GM19463 (cell line): ENCODE data around the gene C16orf74.

Source experiments
- ATAC-seq: cut with Tn5 transposase; IDR thresholded peaks from one replicate; pipeline ENCODE4 v1.9.1; 2021; ENCODE audit warnings: mild to moderate bottlenecking, moderate library complexity; ENCODE audit not compliant: unreplicated experiment

Gene C16orf74

DNA sequence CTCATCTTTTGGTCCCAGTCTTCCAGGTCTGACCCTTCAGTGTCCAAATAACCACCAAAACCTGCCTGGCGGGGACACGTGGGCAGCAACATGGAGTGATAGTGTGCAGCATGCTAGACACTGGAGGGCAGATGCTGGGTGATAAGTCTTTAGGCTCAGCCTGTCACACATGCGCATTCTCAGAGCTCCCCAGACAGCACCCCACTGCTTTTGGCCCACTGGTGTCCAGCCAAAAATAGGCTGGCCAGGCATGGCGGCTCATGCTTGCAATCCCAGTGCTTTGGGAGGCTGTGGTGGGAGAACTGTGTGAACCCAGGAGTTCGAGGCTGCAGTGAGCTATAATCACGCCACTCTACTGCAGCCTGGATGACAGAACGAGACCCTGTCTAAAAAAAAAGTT, 74.4 kb downstream of the C16orf74 start:
- ATAC-seq, result no peak

DNA sequence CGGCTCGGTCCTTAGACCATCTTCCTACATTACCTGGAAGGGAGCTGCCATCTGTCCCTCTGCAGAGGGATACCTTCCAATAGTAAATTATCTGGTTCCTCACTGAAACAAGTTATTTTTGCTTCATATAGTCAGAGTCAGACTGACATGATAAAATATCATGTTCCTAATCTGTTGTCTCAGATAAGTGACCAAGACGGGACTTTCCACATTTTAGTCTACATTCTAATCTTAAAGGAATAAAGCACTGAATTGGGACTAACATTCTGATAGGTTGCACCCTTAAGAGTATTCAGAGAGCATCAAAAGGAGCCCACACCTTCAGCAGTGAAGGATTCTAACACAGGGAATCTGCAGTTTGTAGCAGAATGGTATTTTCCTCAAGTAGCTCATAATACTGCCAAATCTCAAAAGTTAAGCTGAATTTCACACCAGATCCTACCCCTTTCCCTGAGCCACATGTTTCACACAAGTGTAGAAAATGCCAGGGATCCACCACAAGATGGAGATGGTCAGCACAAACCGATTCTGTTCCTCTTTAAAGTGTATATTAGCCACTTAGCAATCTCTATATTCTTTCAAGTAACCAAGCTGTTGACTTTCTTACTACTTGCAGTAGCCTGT, 75.5 kb downstream of the C16orf74 start:
- no peak for ATAC-seq

GRCh38 chr16:85674828-85675227, 76.1 kb downstream of the C16orf74 start:
- no peak for ATAC-seq

GRCh38 chr16:85674418-85674755, 76.5 kb downstream of the C16orf74 start:
- no peak for ATAC-seq

- no peak for ATAC-seq
Measured at GRCh38 chr16:85673529-85674417, 77.1 kb downstream of the C16orf74 start.

DNA sequence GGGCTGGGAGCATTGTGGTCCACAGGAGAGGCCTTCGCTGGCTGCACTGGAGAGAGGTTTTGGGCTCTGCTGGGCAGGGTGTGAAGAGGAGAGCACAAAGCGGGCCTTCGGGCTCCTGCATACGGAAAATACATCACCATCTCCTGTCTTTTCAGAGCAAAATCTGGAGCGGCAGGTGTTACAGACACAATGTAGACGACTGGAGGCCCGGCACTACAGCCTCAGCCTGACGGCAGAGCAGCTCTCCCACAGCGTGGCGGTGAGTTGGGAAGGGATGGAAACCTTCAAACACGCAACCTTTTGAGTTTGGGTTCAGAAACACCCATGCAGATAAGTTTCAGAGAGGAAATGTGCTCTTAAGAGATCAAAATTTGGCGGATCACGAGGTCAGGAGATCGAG, 80.1 kb downstream of the C16orf74 start:
- no peak for ATAC-seq

DNA sequence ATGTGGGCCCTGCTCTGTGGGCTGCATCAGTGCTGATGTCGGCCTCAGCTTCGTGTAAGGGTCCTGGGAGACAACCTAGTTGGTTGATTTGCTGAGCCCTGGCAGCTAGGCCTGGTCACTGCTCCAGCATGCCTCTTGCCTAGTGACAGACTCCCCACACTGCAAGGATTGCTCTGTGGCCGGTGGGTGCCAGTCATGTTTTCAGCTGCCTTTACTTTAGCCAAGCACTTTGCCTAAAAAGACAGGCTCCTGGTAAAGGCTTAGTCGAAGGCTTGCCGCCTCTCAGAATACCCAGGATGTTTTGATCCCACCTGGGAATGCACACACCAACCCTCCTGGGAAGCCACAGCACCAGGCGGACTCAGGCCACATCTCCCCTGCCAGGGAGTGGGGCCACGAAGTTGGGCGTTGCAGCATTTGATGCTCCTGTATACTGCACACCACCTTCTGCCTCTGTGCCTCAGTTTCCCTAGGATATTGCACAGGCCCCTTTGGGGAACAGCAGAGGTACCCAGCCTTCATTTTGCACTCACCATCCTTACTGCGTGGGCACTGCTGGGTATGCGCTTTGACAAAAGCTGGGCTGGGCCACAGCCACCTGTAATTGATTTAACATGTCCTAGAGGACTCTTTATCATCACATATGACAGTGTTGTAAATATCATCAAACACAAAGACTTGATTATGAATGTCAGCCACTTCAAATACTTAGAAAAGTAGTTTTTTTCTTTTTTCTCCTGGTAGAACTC, 82.0 kb downstream of the C16orf74 start:
- no peak for ATAC-seq

GRCh38 chr16:85667841-85668413, 83.0 kb downstream of the C16orf74 start:
- no peak for ATAC-seq

GRCh38 chr16:85667261-85667660, 83.6 kb downstream of the C16orf74 start:
- no peak for ATAC-seq

GRCh38 chr16:85665929-85666328, 85.0 kb downstream of the C16orf74 start:
- no peak for ATAC-seq

- ATAC-seq, result no peak
Measured at GRCh38 chr16:85665373-85665740, 85.5 kb downstream of the C16orf74 start.

GRCh38 chr16:85664580-85665372, 86.1 kb downstream of the C16orf74 start:
- no peak for ATAC-seq

DNA sequence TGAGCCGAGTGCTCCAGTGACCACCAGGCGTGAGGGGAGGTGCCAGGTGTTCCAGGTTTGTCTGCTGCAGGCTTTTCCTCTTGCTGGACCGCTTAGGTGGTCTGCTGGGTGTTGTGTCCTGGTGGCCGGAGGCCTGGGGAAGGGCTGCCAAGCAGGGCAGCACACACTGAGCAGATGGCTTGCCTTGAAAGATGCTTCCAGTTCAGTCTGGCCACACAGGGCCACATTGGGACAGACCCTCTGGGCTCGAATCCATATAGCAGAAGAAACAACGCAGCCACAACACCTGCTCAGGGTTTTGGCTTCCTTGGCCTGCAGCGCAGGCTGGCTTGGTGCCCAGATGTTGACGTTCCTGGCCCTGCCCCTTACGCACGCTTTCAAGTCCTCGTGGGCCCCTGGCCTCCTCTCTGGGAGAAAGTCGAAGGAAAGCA, 87.0 kb downstream of the C16orf74 start:
- ATAC-seq, result no peak

GRCh38 chr16:85662976-85663830, 87.7 kb downstream of the C16orf74 start:
- ATAC-seq, result no peak

DNA sequence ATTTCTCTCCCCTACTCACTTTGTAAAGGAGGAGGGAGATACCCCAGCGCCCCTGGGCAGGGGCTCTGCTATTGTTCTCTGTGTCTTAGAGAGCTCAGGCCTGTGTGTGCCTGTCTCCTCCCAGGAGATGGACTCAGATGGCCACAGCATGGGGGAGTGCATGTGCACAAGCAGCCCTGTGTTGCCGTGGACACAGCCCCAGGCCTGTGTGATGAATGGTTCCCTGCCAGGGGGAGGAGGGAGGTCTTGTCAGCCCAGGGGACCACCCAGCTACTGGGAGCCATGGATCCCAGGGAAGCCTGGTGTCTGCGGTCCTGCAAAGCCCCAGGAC, 88.4 kb downstream of the C16orf74 start:
- no peak for ATAC-seq

- no peak for ATAC-seq
Measured at GRCh38 chr16:85661740-85662481, 89.0 kb downstream of the C16orf74 start.

GRCh38 chr16:85660843-85661739, 89.8 kb downstream of the C16orf74 start:
- no peak for ATAC-seq
